Kidney epithelial cell (primary cell): ENCODE results near the gene CREB3L1. TPM values are rescaled to one million over a fixed set of nuclear protein-coding genes. Genes with fewer than 3 reads are reported as not detected.

Experiments
- DNase-seq: peaks from one replicate; pipeline ENCODE4 v3.0.0-alpha.2; 2010; ENCODE audit warnings: low read depth
- H3K27me3 ChIP-seq: 2 replicates; pipeline ENCODE4 v1.6.0; 2011; ENCODE audit warnings: low read length; ENCODE audit not compliant: control insufficient read depth, insufficient read depth
- H3K36me3 ChIP-seq: 2 replicates; pipeline ENCODE4 v1.5.1; 2011; ENCODE audit warnings: low read length; ENCODE audit not compliant: control insufficient read depth, insufficient read depth
- H3K4me3 ChIP-seq: 2 replicates; pipeline ENCODE4 v1.5.1; 2011; ENCODE audit warnings: low read depth, mild to moderate bottlenecking, control low read depth, low read length
- CTCF ChIP-seq: IDR thresholded peaks from 2 replicates; pipeline ENCODE4 v1.5.1; 2011; ENCODE audit warnings: mild to moderate bottlenecking, moderate library complexity, low read length, control low read depth, inconsistent platforms; ENCODE audit not compliant: insufficient read depth, poor library complexity, severe bottlenecking
- total RNA-seq: library from RNA; depleted of rRNA; stranded (reverse); fragments of >200 nt; gene quantifications from 2 replicates; pipeline ENCODE4 v1.2.3, GENCODE V29; 2015

The CREB3L1 gene
- total RNA-seq, 1 donor from 2014 or later = 3.2 TPM

GRCh38 chr11:46290011-46290410, 12.5 kb downstream of the CREB3L1 start:
- DNase-seq = no peak
- Histone ChIP-seq H3K36me3 (no peaks in the 10 kb centered on the region), H3K4me3 (no peak overlapping the region), H3K27me3 (no peaks in the 10 kb centered on the region)
- TF ChIP-seq CTCF = no peak

GRCh38 chr11:46290598-46291309, 13.3 kb downstream of the CREB3L1 start:
- no peak overlapping the region for H3K4me3 ChIP-seq
- TF ChIP-seq CTCF = no peak
- no peaks in the 10 kb centered on the region for H3K36me3 ChIP-seq
- peak; percentile 87 for DNase-seq
- H3K27me3 ChIP-seq = no peaks in the 10 kb centered on the region

GRCh38 chr11:46291441-46292150, 14.1 kb downstream of the CREB3L1 start:
- TF ChIP-seq CTCF = no peak
- Histone ChIP-seq H3K27me3 (no peaks in the 10 kb centered on the region), H3K36me3 (no peaks in the 10 kb centered on the region), H3K4me3 (no peak overlapping the region)
- no peak for DNase-seq

GRCh38 chr11:46293066-46293465, 15.6 kb downstream of the CREB3L1 start:
- no peak for TF ChIP-seq CTCF
- no peak for DNase-seq
- H3K36me3 ChIP-seq = no peaks in the 10 kb centered on the region
- H3K4me3 ChIP-seq = no peak overlapping the region
- H3K27me3 ChIP-seq = no peaks in the 10 kb centered on the region

GRCh38 chr11:46293641-46294103, 16.2 kb downstream of the CREB3L1 start:
- DNase-seq = no peak
- TF ChIP-seq CTCF = no peak
- Histone ChIP-seq H3K36me3 (no peaks in the 10 kb centered on the region), H3K4me3 (no peak overlapping the region), H3K27me3 (no peaks in the 10 kb centered on the region)
